ENCODE measurements around the gene DESI1.

GRCh38 chr22:41551877-41552582 lies 68.8 kb downstream of the DESI1 start:
- TF ChIP-seq POLR2A (IDR thresholded peaks at IDR 0.05) (no peak), CTCF (IDR thresholded peaks at IDR 0.05) (no peak)
